Mesenchymal stem cell (in vitro differentiated cells and primary cell): ENCODE data around the gene GAB3.

Experiments
- DNase-seq: peaks from one replicate; pipeline ENCODE4 v3.0.0-alpha.2; 2013
- H2AFZ ChIP-seq: one replicate; pipeline ENCODE4 v1.6.1; 2013; ENCODE audit warnings: low read depth, mild to moderate bottlenecking, control low read depth, inconsistent platforms, low read length, moderate library complexity
- H2AK5ac ChIP-seq: 2 replicates; pipeline ENCODE4 v1.6.1; 2013; ENCODE audit warnings: low read length, moderate library complexity, mild to moderate bottlenecking, inconsistent platforms; ENCODE audit not compliant: severe bottlenecking
- H2BK120ac ChIP-seq: one replicate; pipeline ENCODE4 v1.6.1; 2013; ENCODE audit warnings: low read depth, mild to moderate bottlenecking, inconsistent platforms, low read length, moderate library complexity
- H2BK12ac ChIP-seq, 2 experiments: one replicate each; pipeline ENCODE4 v1.6.1; 2013; ENCODE audit warnings: inconsistent platforms in 2 of 2, low read length in 2 of 2, mild to moderate bottlenecking in 2 of 2, moderate library complexity in 2 of 2, control low read depth in 1 of 2
- H2BK15ac ChIP-seq: one replicate; pipeline ENCODE4 v1.6.1; 2013; ENCODE audit warnings: mild to moderate bottlenecking, low read depth, inconsistent platforms; ENCODE audit not compliant: poor library complexity, severe bottlenecking
- H2BK5ac ChIP-seq: 2 replicates; pipeline ENCODE4 v1.6.1; 2013; ENCODE audit warnings: low read depth, mild to moderate bottlenecking, low read length, control low read depth, inconsistent platforms; ENCODE audit not compliant: poor library complexity, severe bottlenecking
- H3K14ac ChIP-seq, 2 experiments: one replicate each; pipeline ENCODE4 v1.6.1; 2013; ENCODE audit warnings: inconsistent platforms in 2 of 2, low read length in 2 of 2, control low read depth in 1 of 2, mild to moderate bottlenecking in 1 of 2, moderate library complexity in 1 of 2
- H3K18ac ChIP-seq, 2 experiments: one replicate each; pipeline ENCODE4 v1.6.1; 2013; ENCODE audit warnings: inconsistent platforms in 2 of 2, low read length in 2 of 2, control low read depth in 1 of 2, low read depth in 1 of 2, mild to moderate bottlenecking in 1 of 2
- H3K23ac ChIP-seq, 2 experiments: one replicate each; pipeline ENCODE4 v1.6.1; 2013; ENCODE audit warnings: inconsistent platforms in 2 of 2, low read length in 2 of 2, mild to moderate bottlenecking in 2 of 2, moderate library complexity in 2 of 2, control low read depth in 1 of 2
- H3K27ac ChIP-seq: 2 replicates; pipeline ENCODE4 v1.5.1; 2013; ENCODE audit warnings: mild to moderate bottlenecking, moderate library complexity, low read length, control low read depth, inconsistent platforms; ENCODE audit not compliant: poor library complexity, severe bottlenecking
- H3K27me3 ChIP-seq, 2 experiments: 2 replicates each; pipeline versions ENCODE4 v1.6.1 to v1.7.0; 2013; ENCODE audit warnings: low read length in 2 of 2, mild to moderate bottlenecking in 2 of 2, moderate library complexity in 2 of 2, control low read depth in 1 of 2, inconsistent platforms in 1 of 2; ENCODE audit not compliant: control insufficient read depth in 1 of 2, insufficient read depth in 1 of 2
- H3K36me3 ChIP-seq, 2 experiments: 2 replicates each; pipeline versions ENCODE4 v1.6.1 to v1.7.0; 2013; ENCODE audit warnings: low read length in 2 of 2, control low read depth in 1 of 2, inconsistent platforms in 1 of 2, low read depth in 1 of 2, mild to moderate bottlenecking in 1 of 2; ENCODE audit not compliant: insufficient read depth in 2 of 2, control insufficient read depth in 1 of 2
- H3K4ac ChIP-seq, 2 experiments: one replicate each; pipeline ENCODE4 v1.6.1; 2013; ENCODE audit warnings: inconsistent platforms in 2 of 2, low read length in 2 of 2, mild to moderate bottlenecking in 2 of 2, moderate library complexity in 2 of 2, control low read depth in 1 of 2, low read depth in 1 of 2
- H3K4me1 ChIP-seq: 2 replicates; pipeline ENCODE4 v1.6.1; 2013; ENCODE audit warnings: low read depth, low read length, control low read depth; ENCODE audit not compliant: control insufficient read depth, insufficient read depth
- H3K4me2 ChIP-seq: 2 replicates; pipeline ENCODE4 v1.6.1; 2013; ENCODE audit warnings: low read length, mild to moderate bottlenecking, inconsistent platforms; ENCODE audit not compliant: poor library complexity, severe bottlenecking
- H3K4me3 ChIP-seq, 2 experiments: 2 replicates each; pipeline versions ENCODE4 v1.5.1 to v1.7.0; 2013; ENCODE audit warnings: low read length in 2 of 2, mild to moderate bottlenecking in 2 of 2, control low read depth in 1 of 2, low read depth in 1 of 2; ENCODE audit not compliant: insufficient read depth in 1 of 2
- H3K79me1 ChIP-seq: replicated peaks from 2 replicates; pipeline ENCODE4 v1.6.1; 2013; ENCODE audit warnings: mild to moderate bottlenecking, control low read depth, low read length, inconsistent platforms; ENCODE audit not compliant: poor library complexity, severe bottlenecking
- H3K9ac ChIP-seq: 2 replicates; pipeline ENCODE4 v1.7.0; 2013; ENCODE audit warnings: mild to moderate bottlenecking, low read length, moderate library complexity
- H3K9me3 ChIP-seq: 2 replicates; pipeline ENCODE4 v1.7.0; 2013; ENCODE audit warnings: mild to moderate bottlenecking, low read length; ENCODE audit not compliant: control insufficient read depth
- H4K8ac ChIP-seq: one replicate; pipeline ENCODE4 v1.6.1; 2013; ENCODE audit warnings: inconsistent platforms, mild to moderate bottlenecking, low read length, moderate library complexity
- H4K91ac ChIP-seq: one replicate; pipeline ENCODE4 v1.6.1; 2013; ENCODE audit warnings: mild to moderate bottlenecking, low read length, inconsistent platforms
- WGBS: methylation state at CpG from one replicate; pipeline ENCODE4 v1.1.7; 2013; ENCODE audit warnings: mixed read lengths; 5-methylcytosine and 5-hydroxymethylcytosine counted together

The GAB3 gene

DNA sequence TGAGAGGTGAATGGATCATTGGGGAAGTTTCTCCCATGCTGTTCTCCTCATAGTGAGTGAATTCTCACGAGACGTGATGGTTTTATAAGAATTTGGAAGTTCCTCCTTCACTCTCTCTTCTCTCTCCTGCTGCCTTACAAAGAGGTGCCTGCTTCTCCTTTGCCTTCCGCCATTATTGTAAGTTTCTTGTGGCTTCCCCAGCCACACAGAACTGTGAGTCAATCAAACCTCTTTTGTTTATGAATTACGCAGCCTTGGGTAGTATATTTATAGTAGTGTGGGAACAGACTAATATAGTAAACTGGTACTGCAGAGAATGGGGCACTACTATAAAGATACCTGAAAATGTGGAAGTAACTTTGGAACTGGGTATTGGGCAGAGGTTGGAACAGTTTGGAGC lies 89.7 kb downstream of the GAB3 start:
- no peak overlapping the region for H3K27ac ChIP-seq
- H2BK120ac ChIP-seq = no peak overlapping the region
- DNase-seq = no peak
- no peak overlapping the region for H2AK5ac ChIP-seq
- no peak overlapping the region for H2AFZ ChIP-seq
- no peak overlapping the region for H3K9ac ChIP-seq
- peaks cover 25% of the 10 kb centered on the region for H3K9me3 ChIP-seq
- H3K4me2 ChIP-seq = no peak overlapping the region
- no peak overlapping the region for H2BK5ac ChIP-seq
- H2BK15ac ChIP-seq = no peak overlapping the region
- peaks cover 0 to 23% of the 10 kb centered on the region in 2 experiments for H3K27me3 ChIP-seq
- no peak overlapping the region for H3K4me3 ChIP-seq
- no peak overlapping the region for H3K4ac ChIP-seq
- H4K8ac ChIP-seq = no peak overlapping the region
- WGBS = 84% methylated on average over 2 of the region's 4 CpGs
- H4K91ac ChIP-seq = no peak overlapping the region
- no peak overlapping the region for H3K23ac ChIP-seq
- no peak overlapping the region for H3K14ac ChIP-seq
- H3K4me1 ChIP-seq = no peaks in the 10 kb centered on the region
- H3K36me3 ChIP-seq = no peaks in the 10 kb centered on the region
- H3K18ac ChIP-seq = no peak overlapping the region
- H2BK12ac ChIP-seq = no peak overlapping the region
- H3K79me1 ChIP-seq = no peaks in the 10 kb centered on the region

DNA sequence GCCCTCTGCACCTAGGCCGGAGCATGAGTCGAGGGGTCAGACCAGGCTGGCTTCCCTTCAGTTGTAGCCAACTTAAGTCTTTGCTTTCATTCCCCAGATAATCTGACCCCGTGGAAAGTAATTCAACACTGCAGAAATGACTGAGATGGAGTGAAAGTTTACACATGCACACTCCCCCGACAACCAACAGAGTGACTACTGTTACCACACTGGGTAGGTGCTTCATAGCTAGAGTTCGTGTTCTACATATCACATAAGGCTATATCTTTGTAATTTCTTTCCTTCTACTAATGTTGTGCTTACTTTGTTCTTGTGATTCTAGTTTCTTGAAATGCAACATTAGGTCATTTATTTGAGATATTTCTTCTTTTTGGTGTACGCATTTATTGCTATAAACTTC lies 90.3 kb downstream of the GAB3 start:
- H3K18ac ChIP-seq = no peak overlapping the region
- no peak overlapping the region for H2BK15ac ChIP-seq
- H2BK5ac ChIP-seq = no peak overlapping the region
- peaks cover 25% of the 10 kb centered on the region for H3K9me3 ChIP-seq
- H4K8ac ChIP-seq = no peak overlapping the region
- DNase-seq = no peak
- H4K91ac ChIP-seq = no peak overlapping the region
- no peak overlapping the region for H2AFZ ChIP-seq
- H3K4me3 ChIP-seq = no peak overlapping the region
- H3K9ac ChIP-seq = no peak overlapping the region
- H2BK12ac ChIP-seq = no peak overlapping the region
- H3K79me1 ChIP-seq = no peaks in the 10 kb centered on the region
- H3K4ac ChIP-seq = no peak overlapping the region
- 83% methylated on average over 2 of the region's 6 CpGs for WGBS
- H2AK5ac ChIP-seq = no peak overlapping the region
- H3K4me1 ChIP-seq = no peaks in the 10 kb centered on the region
- peaks cover 0 to 29% of the 10 kb centered on the region in 2 experiments for H3K27me3 ChIP-seq
- no peak overlapping the region for H3K4me2 ChIP-seq
- H3K14ac ChIP-seq = no peak overlapping the region
- H3K27ac ChIP-seq = no peak overlapping the region
- no peak overlapping the region for H2BK120ac ChIP-seq
- no peaks in the 10 kb centered on the region for H3K36me3 ChIP-seq
- no peak overlapping the region for H3K23ac ChIP-seq

DNA sequence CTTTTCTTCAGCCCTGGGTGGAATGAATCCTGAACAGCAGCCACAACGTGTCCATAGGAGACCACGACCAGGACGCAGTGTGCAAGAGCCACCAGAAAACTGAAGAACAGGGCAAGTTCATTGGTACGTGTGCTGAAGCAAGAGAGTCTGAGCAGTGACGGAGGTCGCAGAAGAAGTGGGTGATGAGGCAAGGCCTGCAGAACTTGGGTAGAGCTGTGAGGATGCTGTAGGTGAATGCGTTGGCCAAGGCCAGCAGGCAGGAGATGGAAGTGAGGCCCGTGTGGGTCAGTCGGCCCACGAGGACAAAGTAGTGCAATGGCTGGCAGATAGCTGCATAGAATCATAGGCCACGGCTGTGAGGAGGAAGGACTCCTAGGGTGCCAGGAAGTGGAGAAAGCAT lies 91.9 kb downstream of the GAB3 start:
- Histone ChIP-seq H3K27me3 (peaks cover 0 to 36% of the 10 kb centered on the region in 2 experiments), H2AFZ (no peak overlapping the region), H4K8ac (no peak overlapping the region), H3K4ac (no peak overlapping the region), H3K4me3 (no peak overlapping the region), H3K18ac (no peak overlapping the region), H2BK5ac (no peak overlapping the region), H3K4me1 (no peaks in the 10 kb centered on the region), H2BK12ac (no peak overlapping the region), H3K9ac (no peak overlapping the region), H4K91ac (no peak overlapping the region), H3K4me2 (no peak overlapping the region), H3K27ac (no peak overlapping the region), H2BK120ac (no peak overlapping the region), H3K23ac (no peak overlapping the region), H3K14ac (no peak overlapping the region), H2BK15ac (no peak overlapping the region), H3K9me3 (peaks cover 22% of the 10 kb centered on the region), H2AK5ac (no peak overlapping the region), H3K36me3 (no peaks in the 10 kb centered on the region), H3K79me1 (no peaks in the 10 kb centered on the region)
- 90% methylated on average over 11 of the region's 11 CpGs for WGBS
- DNase-seq = no peak

DNA sequence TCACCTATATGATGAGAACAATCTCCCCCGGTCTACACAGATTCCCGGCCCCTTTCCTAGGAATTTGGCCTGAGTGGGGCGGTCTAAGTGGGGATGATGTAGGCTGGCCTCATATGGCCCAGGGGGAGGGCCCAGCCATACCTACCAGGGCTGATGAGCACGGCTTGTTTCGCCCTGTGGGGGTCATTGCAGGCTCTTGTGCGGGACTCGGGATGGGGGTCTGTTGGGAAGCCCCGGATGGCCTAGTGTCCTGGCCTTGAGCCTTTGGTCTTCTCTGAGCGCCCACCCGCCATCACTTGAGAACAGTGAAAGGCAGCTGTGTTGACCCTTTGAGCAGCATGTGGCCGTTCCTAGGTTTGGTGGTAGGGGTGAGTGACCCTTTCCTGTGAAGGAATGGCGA lies 92.7 kb downstream of the GAB3 start:
- Histone ChIP-seq H3K36me3 (no peaks in the 10 kb centered on the region), H3K4me1 (no peaks in the 10 kb centered on the region), H3K18ac (no peak overlapping the region), H2BK5ac (no peak overlapping the region), H3K27ac (no peak overlapping the region), H3K23ac (no peak overlapping the region), H3K9ac (no peak overlapping the region), H2BK120ac (no peak overlapping the region), H3K27me3 (peaks cover 0 to 36% of the 10 kb centered on the region in 2 experiments), H2AFZ (no peak overlapping the region), H3K79me1 (no peaks in the 10 kb centered on the region), H2BK15ac (no peak overlapping the region), H3K4me3 (no peak overlapping the region), H3K4me2 (no peak overlapping the region), H2BK12ac (no peak overlapping the region), H3K14ac (no peak overlapping the region), H3K4ac (no peak overlapping the region), H4K8ac (no peak overlapping the region), H4K91ac (no peak overlapping the region), H2AK5ac (no peak overlapping the region), H3K9me3 (peaks cover 18% of the 10 kb centered on the region)
- 98% methylated on average over 11 of the region's 12 CpGs for WGBS
- DNase-seq = no peak
